GM18870 (cell line): ENCODE data around the gene MCRIP2.
"Not testable (repeated sequence)": the region's sequence is repeated elsewhere in the genome, so short reads cannot be mapped to it uniquely, and the experiment has no call there.

Experiments used
- ATAC-seq: cut with Tn5 transposase; IDR thresholded peaks from one replicate; pipeline ENCODE4 v1.9.1; 2021; ENCODE audit warnings: moderate library complexity; ENCODE audit not compliant: unreplicated experiment

The MCRIP2 gene

GRCh38 chr16:679814-680624 is 38.4 kb downstream of the MCRIP2 start, which contains the start of gene STUB1:
Gene STUB1 (plus strand): TSS chr16:680410. CDS start chr16:680526, 116 bp downstream.
- ATAC-seq = no peak

- ATAC-seq = no peak
These were observed 39.0 kb downstream of the MCRIP2 start for GRCh38 chr16:680625-680945.

GRCh38 chr16:680967-681745 is 39.5 kb downstream of the MCRIP2 start:
- no peak for ATAC-seq

- ATAC-seq = no peak
These were observed 40.3 kb downstream of the MCRIP2 start for GRCh38 chr16:681746-682427.

- no peak for ATAC-seq
These were observed 41.1 kb downstream of the MCRIP2 start for GRCh38 chr16:682493-683395.

GRCh38 chr16:683396-684070 is 41.9 kb downstream of the MCRIP2 start:
- ATAC-seq = no peak

GRCh38 chr16:684071-684794 is 42.6 kb downstream of the MCRIP2 start, which contains the start of gene JMJD8:
Gene JMJD8 (minus strand): TSS chr16:684334. CDS start chr16:684319, 15 bp downstream.
- peak; percentile 53 for ATAC-seq

GRCh38 chr16:684961-685696 is 43.5 kb downstream of the MCRIP2 start:
- ATAC-seq = no peak

GRCh38 chr16:685967-686366 is 44.3 kb downstream of the MCRIP2 start:
- no peak for ATAC-seq

GRCh38 chr16:686459-687260 is 45.0 kb downstream of the MCRIP2 start:
- ATAC-seq = no peak

GRCh38 chr16:687499-687898 is 45.9 kb downstream of the MCRIP2 start:
- no peak for ATAC-seq

GRCh38 chr16:689175-689897 is 47.7 kb downstream of the MCRIP2 start:
- no peak for ATAC-seq

GRCh38 chr16:691242-691641 is 49.6 kb downstream of the MCRIP2 start:
- not testable (repeated sequence) for ATAC-seq

GRCh38 chr16:692356-693108 is 50.9 kb downstream of the MCRIP2 start:
- ATAC-seq = no peak

- no peak for ATAC-seq
These were observed 51.7 kb downstream of the MCRIP2 start for GRCh38 chr16:693364-693763.

- no peak for ATAC-seq
These were observed 52.1 kb downstream of the MCRIP2 start for GRCh38 chr16:693766-694165.
